ENCODE measurements around the gene KRTAP5-11. TPM values are rescaled to one million over a fixed set of nuclear protein-coding genes. Genes with fewer than 3 reads are reported as not detected.
"Not testable (repeated sequence)": the region's sequence is repeated elsewhere in the genome, so short reads cannot be mapped to it uniquely, and the experiment has no call there.

Gene KRTAP5-11
- total RNA-seq, 2 experiments from 2014 or later, result not detected

GRCh38 chr11:71539971-71540370, 42.7 kb downstream of the KRTAP5-11 start:
- H3K4me1 ChIP-seq (ENCODE audit: insufficient read depth, low read length, poor library complexity, severe bottlenecking); CTCF ChIA-PET (ENCODE audit: unreplicated experiment): not testable (repeated sequence)

DNA sequence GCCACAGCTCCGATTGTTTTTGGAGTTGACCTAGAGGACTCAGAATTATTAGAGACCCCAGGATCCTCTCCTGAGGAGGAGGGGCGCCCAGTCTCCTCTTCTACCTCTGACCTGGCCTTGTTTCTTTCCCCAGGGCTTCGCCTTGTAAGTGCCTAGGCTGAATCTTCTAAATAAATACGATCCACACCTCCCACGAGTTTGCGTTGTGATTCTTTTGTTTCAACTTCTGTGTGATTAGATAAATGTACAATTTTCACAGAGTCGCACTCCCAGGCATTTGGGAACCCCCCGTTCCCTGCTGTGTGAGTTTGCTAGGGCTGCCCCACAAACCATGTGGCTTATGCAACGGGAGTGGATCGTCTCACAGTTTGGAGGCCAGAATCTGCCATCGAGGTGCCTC, 43.7 kb downstream of the KRTAP5-11 start:
- POLR2A ChIA-PET, result no interaction called here
- CTCF ChIA-PET (ENCODE audit: unreplicated experiment), result no interaction called here
- Histone ChIP-seq H3K9me3 (ENCODE audit: low read length) (no peaks in the 10 kb centered on the region), H4K20me1 (ENCODE audit: insufficient read depth, low read length) (no peaks in the 10 kb centered on the region), H3K4me1 (ENCODE audit: insufficient read depth, low read length, poor library complexity, severe bottlenecking) (no peaks in the 10 kb centered on the region), H3K27ac (ENCODE audit: low read depth, low read length, poor library complexity, severe bottlenecking) (no peak overlapping the region), H3K9me2 (ENCODE audit: insufficient read depth, low read length) (no peaks in the 10 kb centered on the region), H3K4me2 (ENCODE audit: low read length) (no peak overlapping the region), H3K36me3 (ENCODE audit: insufficient read depth, low read length) (no peaks in the 10 kb centered on the region), H3K79me2 (ENCODE audit: insufficient read depth, low read depth, low read length) (no peaks in the 10 kb centered on the region), H3K4me3 (ENCODE audit: low read depth, low read length, poor library complexity, severe bottlenecking) (no peak overlapping the region), H2AFZ (ENCODE audit: low read length) (no peak overlapping the region)
- DNase-seq (ENCODE audit: low spot score), result no peak
- no peak for TF ChIP-seq CTCF (conservative IDR thresholded peaks at IDR 0.05; ENCODE audit: low read length)
- TF ChIP-seq EZH2phosphoT487 (IDR thresholded peaks at IDR 0.05; ENCODE audit: borderline replicate concordance, low read depth, low read length), result no peak
- intact Hi-C loops (cut with micrococcal nuclease; ENCODE audit: unreplicated experiment), result no loop called here
- no TSS peak for BruUV-seq (replicated peaks)

More at GRCh38 chr11:71539971-71540370, 42.7 kb downstream of the KRTAP5-11 start:
- BruUV-seq (replicated peaks); H4K20me1 ChIP-seq (ENCODE audit: insufficient read depth, low read length); H3K9me2 ChIP-seq (ENCODE audit: insufficient read depth, low read length); H2AFZ ChIP-seq (ENCODE audit: low read length); DNase-seq (ENCODE audit: low spot score); H3K9me3 ChIP-seq (ENCODE audit: low read length); H3K4me3 ChIP-seq (ENCODE audit: low read depth, low read length, poor library complexity, severe bottlenecking); H3K79me2 ChIP-seq (ENCODE audit: insufficient read depth, low read depth, low read length); H3K4me2 ChIP-seq (ENCODE audit: low read length); H3K27ac ChIP-seq (ENCODE audit: low read depth, low read length, poor library complexity, severe bottlenecking); POLR2A ChIA-PET; intact Hi-C loops (cut with micrococcal nuclease; ENCODE audit: unreplicated experiment); H3K36me3 ChIP-seq (ENCODE audit: insufficient read depth, low read length): not testable (repeated sequence)

- Histone ChIP-seq H3K27ac (ENCODE audit: low read depth, low read length, poor library complexity, severe bottlenecking) (no peak overlapping the region), H3K4me3 (ENCODE audit: low read depth, low read length, poor library complexity, severe bottlenecking) (no peak overlapping the region), H3K9me3 (ENCODE audit: low read length) (no peaks in the 10 kb centered on the region), H2AFZ (ENCODE audit: low read length) (no peak overlapping the region), H3K79me2 (ENCODE audit: insufficient read depth, low read depth, low read length) (no peaks in the 10 kb centered on the region), H3K4me2 (ENCODE audit: low read length) (no peak overlapping the region), H3K9me2 (ENCODE audit: insufficient read depth, low read length) (no peaks in the 10 kb centered on the region), H4K20me1 (ENCODE audit: insufficient read depth, low read length) (no peaks in the 10 kb centered on the region), H3K36me3 (ENCODE audit: insufficient read depth, low read length) (no peaks in the 10 kb centered on the region), H3K4me1 (ENCODE audit: insufficient read depth, low read length, poor library complexity, severe bottlenecking) (no peaks in the 10 kb centered on the region)
- BruUV-seq (replicated peaks), result no TSS peak
- no peak for DNase-seq (ENCODE audit: low spot score)
- intact Hi-C loops (cut with micrococcal nuclease; ENCODE audit: unreplicated experiment), result no loop called here
- no peak for TF ChIP-seq CTCF (conservative IDR thresholded peaks at IDR 0.05; ENCODE audit: low read length)
- no peak for TF ChIP-seq EZH2phosphoT487 (IDR thresholded peaks at IDR 0.05; ENCODE audit: borderline replicate concordance, low read depth, low read length)
- POLR2A ChIA-PET, result no interaction called here
- CTCF ChIA-PET (ENCODE audit: unreplicated experiment), result no interaction called here
Measured at GRCh38 chr11:71538666-71538990, 44.0 kb downstream of the KRTAP5-11 start.

DNA sequence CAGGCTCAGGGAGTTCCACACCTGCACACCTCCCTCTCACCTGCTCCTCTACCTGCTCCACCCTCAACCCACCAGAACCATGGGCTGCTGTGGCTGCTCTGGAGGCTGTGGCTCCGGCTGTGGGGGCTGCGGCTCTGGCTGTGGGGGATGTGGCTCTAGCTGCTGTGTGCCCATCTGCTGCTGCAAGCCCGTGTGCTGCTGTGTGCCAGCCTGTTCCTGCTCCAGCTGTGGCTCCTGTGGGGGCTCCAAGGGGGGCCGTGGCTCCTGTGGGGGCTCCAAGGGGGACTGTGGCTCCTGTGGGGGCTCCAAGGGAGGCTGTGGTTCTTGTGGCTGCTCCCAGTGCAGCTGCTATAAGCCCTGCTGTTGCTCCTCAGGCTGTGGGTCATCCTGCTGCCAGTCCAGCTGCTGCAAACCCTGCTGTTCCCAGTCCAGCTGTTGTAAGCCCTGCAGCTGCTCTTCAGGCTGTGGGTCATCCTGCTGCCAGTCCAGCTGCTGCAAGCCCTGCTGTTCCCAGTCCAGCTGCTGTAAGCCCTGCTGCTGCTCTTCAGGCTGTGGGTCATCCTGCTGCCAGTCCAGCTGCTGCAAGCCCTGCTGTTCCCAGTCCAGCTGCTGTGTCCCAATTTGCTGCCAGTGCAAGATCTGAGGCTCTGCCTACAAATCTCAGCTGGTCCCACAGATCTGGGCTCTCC, 44.6 kb downstream of the KRTAP5-11 start, which contains the start of gene KRTAP5-8:
Gene KRTAP5-8 (plus strand): TSS at position 49 of the 689 bp plus-strand sequence. CDS start 31 bp downstream, at position 80.
- H4K20me1 ChIP-seq (ENCODE audit: insufficient read depth, low read length); H3K9me3 ChIP-seq (ENCODE audit: low read length); H3K79me2 ChIP-seq (ENCODE audit: insufficient read depth, low read depth, low read length); intact Hi-C loops (cut with micrococcal nuclease; ENCODE audit: unreplicated experiment); H3K9me2 ChIP-seq (ENCODE audit: insufficient read depth, low read length); H3K4me2 ChIP-seq (ENCODE audit: low read length); CTCF ChIA-PET (ENCODE audit: unreplicated experiment); H3K4me3 ChIP-seq (ENCODE audit: low read depth, low read length, poor library complexity, severe bottlenecking); H3K27ac ChIP-seq (ENCODE audit: low read depth, low read length, poor library complexity, severe bottlenecking); DNase-seq (ENCODE audit: low spot score); POLR2A ChIA-PET; BruUV-seq (replicated peaks); H3K4me1 ChIP-seq (ENCODE audit: insufficient read depth, low read length, poor library complexity, severe bottlenecking); H2AFZ ChIP-seq (ENCODE audit: low read length); H3K36me3 ChIP-seq (ENCODE audit: insufficient read depth, low read length): not testable (repeated sequence)
